HepG2 (cell line): Measurements from ENCODE around the gene CYP19A1. TPM values are rescaled to one million over a fixed set of nuclear protein-coding genes. Genes with fewer than 3 reads are reported as not detected.

Experiments
- ARID5B ChIP-seq: IDR thresholded peaks from 2 replicates; pipeline ENCODE4 v1.4.0; 2020; ENCODE audit warnings: mild to moderate bottlenecking, missing genetic modification reagents
- CTCF ChIP-seq: sonication (generic); formaldehyde crosslinking; IDR thresholded peaks from 2 replicates; pipeline ENCODE4 v1.5.0; 2020; ENCODE audit warnings: mild to moderate bottlenecking, missing genetic modification reagents, moderate library complexity
- FOXP4 ChIP-seq: sonication (generic); formaldehyde crosslinking; IDR thresholded peaks from 2 replicates; pipeline ENCODE4 v1.4.0; 2020; ENCODE audit warnings: missing genetic modification reagents
- HNRNPLL ChIP-seq: fragments of 200-400 bp; formaldehyde crosslinking; IDR thresholded peaks from 2 replicates; pipeline ENCODE4 v1.6.1; 2017; ENCODE audit warnings: mild to moderate bottlenecking, low read depth, low read length; ENCODE audit not compliant: poor library complexity, severe bottlenecking
- NFRKB ChIP-seq: fragments of 450-650 bp; IDR thresholded peaks from 2 replicates; pipeline ENCODE4 v1.6.1; 2017
- PATZ1 ChIP-seq: sonication (generic); formaldehyde crosslinking; IDR thresholded peaks from 2 replicates; pipeline ENCODE4 v1.4.0; 2020; ENCODE audit warnings: missing genetic modification reagents
- SOX5 ChIP-seq: IDR thresholded peaks from 2 replicates; pipeline ENCODE4 v1.6.1; 2016; ENCODE audit warnings: borderline replicate concordance
- TOPORS ChIP-seq: sonication (generic); formaldehyde crosslinking; IDR thresholded peaks from 2 replicates; pipeline ENCODE4 v1.8.0; 2023; ENCODE audit warnings: mild to moderate bottlenecking, missing genetic modification reagents
- ZFP36L2 ChIP-seq: sonication (generic); formaldehyde crosslinking; IDR thresholded peaks from 2 replicates; pipeline ENCODE4 v1.4.0; 2020; ENCODE audit warnings: missing genetic modification reagents
- ZNF17 ChIP-seq: sonication (generic); formaldehyde crosslinking; IDR thresholded peaks from 2 replicates; pipeline ENCODE4 v1.5.0; 2020; ENCODE audit warnings: mild to moderate bottlenecking, missing genetic modification reagents
- ZNF773 ChIP-seq: sonication (generic); formaldehyde crosslinking; IDR thresholded peaks from 2 replicates; pipeline ENCODE4 v1.4.0; 2020; ENCODE audit warnings: missing genetic modification reagents, borderline replicate concordance
- polyA plus RNA-seq, 8 experiments: library from polyadenylated mRNA; depleted of rRNA in 3 of 8; stranded (reverse) in 7 of 8; unstranded in 1 of 8; fragments of >200 nt; fragmentation: Illumina TruSeq in 4 of 8; extraction: Trizol in 4 of 8; gene quantifications; 2 replicates each; pipeline versions ENCODE4 v1.2.1 to v1.2.3, GENCODE V29; 2011 to 2016; ENCODE audit warnings: low read depth in 4 of 8, missing spikeins in 1 of 8, mixed read lengths in 1 of 8; ENCODE audit not compliant: insufficient read depth in 1 of 8
- total RNA-seq, 5 experiments: library from RNA; depleted of rRNA; stranded (reverse); fragments of >200 nt; fragmentation: Illumina TruSeq; extraction: Trizol; gene quantifications; 2 replicates each; pipeline ENCODE4 v1.2.3, GENCODE V29; 2016; ENCODE audit warnings: low read depth in 1 of 5
- TF ChIP-seq, protein P1 (sequence below), 2 experiments: sonication (generic) in 1 of 2; formaldehyde crosslinking in 1 of 2; IDR thresholded peaks; 2 replicates each; pipeline versions ENCODE4 v1.6.1 to v1.9.0; 2014 to 2022; ENCODE audit warnings: antibody characterized with exemption in 1 of 2, borderline replicate concordance in 1 of 2, inconsistent platforms in 1 of 2, low read depth in 1 of 2, missing genetic modification reagents in 1 of 2

The CYP19A1 gene
- total and polyA plus RNA-seq, 2 of the 13 experiments (the other 11 are each of a cell fraction or from before 2014, with no cell fraction given) = 10.9 to 23.0 TPM

GRCh38 chr15:51380999-51381806, 42.8 kb upstream of the CYP19A1 start (continued):
- TF ChIP-seq, protein P1, sequence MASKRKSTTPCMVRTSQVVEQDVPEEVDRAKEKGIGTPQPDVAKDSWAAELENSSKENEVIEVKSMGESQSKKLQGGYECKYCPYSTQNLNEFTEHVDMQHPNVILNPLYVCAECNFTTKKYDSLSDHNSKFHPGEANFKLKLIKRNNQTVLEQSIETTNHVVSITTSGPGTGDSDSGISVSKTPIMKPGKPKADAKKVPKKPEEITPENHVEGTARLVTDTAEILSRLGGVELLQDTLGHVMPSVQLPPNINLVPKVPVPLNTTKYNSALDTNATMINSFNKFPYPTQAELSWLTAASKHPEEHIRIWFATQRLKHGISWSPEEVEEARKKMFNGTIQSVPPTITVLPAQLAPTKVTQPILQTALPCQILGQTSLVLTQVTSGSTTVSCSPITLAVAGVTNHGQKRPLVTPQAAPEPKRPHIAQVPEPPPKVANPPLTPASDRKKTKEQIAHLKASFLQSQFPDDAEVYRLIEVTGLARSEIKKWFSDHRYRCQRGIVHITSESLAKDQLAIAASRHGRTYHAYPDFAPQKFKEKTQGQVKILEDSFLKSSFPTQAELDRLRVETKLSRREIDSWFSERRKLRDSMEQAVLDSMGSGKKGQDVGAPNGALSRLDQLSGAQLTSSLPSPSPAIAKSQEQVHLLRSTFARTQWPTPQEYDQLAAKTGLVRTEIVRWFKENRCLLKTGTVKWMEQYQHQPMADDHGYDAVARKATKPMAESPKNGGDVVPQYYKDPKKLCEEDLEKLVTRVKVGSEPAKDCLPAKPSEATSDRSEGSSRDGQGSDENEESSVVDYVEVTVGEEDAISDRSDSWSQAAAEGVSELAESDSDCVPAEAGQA (IDR thresholded peaks at IDR 0.05; ENCODE audit: low read depth) = no peak
- TF ChIP-seq, protein P1 (CRISPR knock-in tag; IDR thresholded peaks at IDR 0.05; ENCODE audit: borderline replicate concordance) = no peak
- TF ChIP-seq PATZ1 (CRISPR knock-in tag) (no peak), CTCF (peak; percentile 98), SOX5 (no peak), FOXP4 (CRISPR knock-in tag) (no peak), NFRKB (no peak), ZFP36L2 (no peak), HNRNPLL (no peak), ARID5B (0 out of 2 replicates have a peak, but pooled peaks have one; percentile 17), TOPORS (no peak), ZNF773 (CRISPR knock-in tag) (no peak), ZNF17 (CRISPR knock-in tag) (no peak)
